HCT116 (cell line): ENCODE data around the gene ALG8. TPM values are rescaled to one million over a fixed set of nuclear protein-coding genes. Genes with fewer than 3 reads are reported as not detected.

Source experiments
- ATAC-seq: fragments of 200-7000 bp; cut with Tn5 transposase; 2 replicates; pipeline ENCODE4 v1.9.1; 2020; ENCODE audit warnings: mild to moderate bottlenecking, moderate library complexity
- BruUV-seq: library from RNA; stranded (reverse); fragments of 400-500 nt; replicated peaks from 2 replicates; lab custom pipeline; 2021; lab: Mats Ljungman, UMichigan
- CTCF ChIA-PET: fragments of 300-600 bp; sonication (Branson Sonifier 250); formaldehyde crosslinking; loops from one replicate; lab custom pipeline; 2021; ENCODE audit warnings: antibody characterized with exemption; lab: Charles Lee
- POLR2A ChIA-PET: fragments of 300-600, 350-600 bp; sonication (Branson Sonifier 250); formaldehyde crosslinking; loops from one replicate; lab custom pipeline; 2021; ENCODE audit warnings: antibody characterized with exemption; lab: Charles Lee
- RAD21 ChIA-PET, 2 experiments: fragments of 300-600 bp; sonication (Branson Sonifier 250); formaldehyde crosslinking; loops; one replicate each; lab custom pipeline; 2023; ENCODE audit warnings: low total read pairs in 2 of 2; ENCODE audit not compliant: uncharacterized antibody in 2 of 2, unreplicated experiment in 2 of 2, low non-redundant PET in 1 of 2; lab: Charles Lee
- DNase-seq: peaks from one replicate; pipeline ENCODE4 v3.0.0-alpha.2; 2010; ENCODE audit warnings: low read depth, low spot score
- H2AFZ ChIP-seq: fragments of 200-600 bp; shearing (Covaris generic), sonication (generic); 2 replicates; pipeline ENCODE4 v1.6.1; 2017; ENCODE audit warnings: low read depth, mixed run types, mixed read lengths, antibody characterized with exemption, low read length; ENCODE audit not compliant: poor library complexity, severe bottlenecking
- H3K27ac ChIP-seq: 2 replicates; pipeline ENCODE4 v1.5.1; 2012; ENCODE audit warnings: low read depth, low read length
- H3K27me3 ChIP-seq: fragments of 200-600 bp; sonication (generic); 2 replicates; pipeline ENCODE4 v1.6.1; 2016; ENCODE audit warnings: mixed run types, low read length, mixed read lengths; ENCODE audit not compliant: insufficient read depth
- H3K36me3 ChIP-seq, 2 experiments: fragments of 200-500 bp in 1 of 2; fragments of 200-600 bp in 1 of 2; sonication (Bioruptor generic) in 1 of 2; sonication (generic) in 1 of 2; 2 replicates each; pipeline versions ENCODE4 v1.5.1 to v1.6.1; 2014 to 2016; ENCODE audit warnings: low read length in 2 of 2, inconsistent platforms in 1 of 2, mixed read lengths in 1 of 2, mixed run types in 1 of 2; ENCODE audit not compliant: insufficient read depth in 2 of 2, control insufficient read depth in 1 of 2
- H3K4me1 ChIP-seq, 2 experiments: fragments of 200-600 bp in 1 of 2; sonication (generic) in 1 of 2; 2 replicates each; pipeline versions ENCODE4 v1.5.1 to v1.6.1; 2012 to 2017; ENCODE audit warnings: low read length in 2 of 2, inconsistent platforms in 1 of 2, mild to moderate bottlenecking in 1 of 2, mixed read lengths in 1 of 2, mixed run types in 1 of 2, moderate library complexity in 1 of 2; ENCODE audit not compliant: insufficient read depth in 2 of 2, control insufficient read depth in 1 of 2
- H3K4me2 ChIP-seq: fragments of 200-600 bp; sonication (generic); 2 replicates; pipeline ENCODE4 v1.6.1; 2017; ENCODE audit warnings: mixed run types, low read length, mixed read lengths
- H3K4me3 ChIP-seq, 2 experiments: fragments of 200-600 bp in 1 of 2; sonication (generic) in 1 of 2; replicated peaks in 1 of 2; 2 replicates each; pipeline ENCODE4 v1.5.1; 2011 to 2016; ENCODE audit warnings: low read length in 2 of 2, control low read depth in 1 of 2, low read depth in 1 of 2, mild to moderate bottlenecking in 1 of 2, mixed read lengths in 1 of 2, mixed run types in 1 of 2
- H3K79me2 ChIP-seq: fragments of 200-600 bp; sonication (generic); 2 replicates; pipeline ENCODE4 v1.6.1; 2017; ENCODE audit warnings: mild to moderate bottlenecking, mixed run types, low read length, moderate library complexity, mixed read lengths; ENCODE audit not compliant: insufficient read depth
- H3K9ac ChIP-seq: fragments of 200-600 bp; sonication (generic); 2 replicates; pipeline ENCODE4 v1.6.1; 2016; ENCODE audit warnings: low read length, mixed read lengths
- H3K9me2 ChIP-seq: fragments of 200-600 bp; sonication (generic), shearing (Covaris generic); 2 replicates; pipeline ENCODE4 v1.6.1; 2017; ENCODE audit warnings: mixed run types, mild to moderate bottlenecking, moderate library complexity; ENCODE audit not compliant: insufficient read depth
- H3K9me3 ChIP-seq, 2 experiments: fragments of 200-500 bp in 1 of 2; fragments of 200-600 bp in 1 of 2; sonication (Bioruptor generic) in 1 of 2; sonication (generic) in 1 of 2; 2 replicates each; pipeline ENCODE4 v1.6.1; 2014 to 2017; ENCODE audit warnings: low read length in 2 of 2, mixed read lengths in 2 of 2, inconsistent platforms in 1 of 2, low read depth in 1 of 2, mild to moderate bottlenecking in 1 of 2, mixed run types in 1 of 2, moderate library complexity in 1 of 2; ENCODE audit not compliant: control insufficient read depth in 1 of 2, insufficient read depth in 1 of 2
- H4K20me1 ChIP-seq: fragments of 200-600 bp; sonication (generic), shearing (Covaris generic); 2 replicates; pipeline ENCODE4 v1.6.1; 2017; ENCODE audit warnings: mixed run types, mild to moderate bottlenecking, moderate library complexity; ENCODE audit not compliant: insufficient read depth
- CEBPB ChIP-seq: IDR thresholded peaks from 2 replicates; pipeline ENCODE4 v1.6.1; 2012; ENCODE audit warnings: low read depth
- ELF1 ChIP-seq: IDR thresholded peaks from 2 replicates; pipeline ENCODE4 v1.6.1; 2012; ENCODE audit warnings: low read depth, borderline replicate concordance
- EZH2phosphoT487 ChIP-seq: fragments of 200-600 bp; IDR thresholded peaks from 2 replicates; pipeline ENCODE4 v1.6.1; 2018; ENCODE audit warnings: antibody characterized with exemption, borderline replicate concordance
- FOSL1 ChIP-seq: IDR thresholded peaks from 2 replicates; pipeline ENCODE4 v1.6.1; 2012; ENCODE audit warnings: low read depth
- JUND ChIP-seq: IDR thresholded peaks from 2 replicates; pipeline ENCODE4 v1.6.1; 2012
- SIN3A ChIP-seq: IDR thresholded peaks from 2 replicates; pipeline ENCODE4 v1.6.1; 2012; ENCODE audit warnings: low read depth
- SRF ChIP-seq: IDR thresholded peaks from 2 replicates; pipeline ENCODE4 v1.6.1; 2012; ENCODE audit warnings: low read depth
- TCF7L2 ChIP-seq: IDR thresholded peaks from 2 replicates; pipeline ENCODE4 v1.7.0; 2011; ENCODE audit warnings: borderline replicate concordance, inconsistent platforms; ENCODE audit not compliant: insufficient read depth, insufficient read length; ENCODE audit errors: extremely low read depth
- YY1 ChIP-seq: IDR thresholded peaks from 2 replicates; pipeline ENCODE4 v1.6.1; 2011; ENCODE audit warnings: low read length, low read depth, moderate library complexity, mild to moderate bottlenecking; ENCODE audit not compliant: insufficient replicate concordance; ENCODE audit errors: extremely low read depth
- ZBTB33 ChIP-seq: IDR thresholded peaks from 2 replicates; pipeline ENCODE4 v1.6.1; 2011; ENCODE audit warnings: mild to moderate bottlenecking, low read length, moderate library complexity; ENCODE audit not compliant: insufficient replicate concordance; ENCODE audit errors: extremely low read depth
- ZNF274 ChIP-seq: fragments of 200-500 bp; sonication (Bioruptor generic); IDR thresholded peaks from 2 replicates; pipeline ENCODE4 v1.6.1; 2014; ENCODE audit warnings: mild to moderate bottlenecking, low read depth, low read length, inconsistent platforms
- intact Hi-C: fragments of 100-400 bp; cut with micrococcal nuclease; formaldehyde crosslinking; loops from 2 replicates; pipeline ENCODE4 v1.10.0; 2022
- total RNA-seq: library from RNA; stranded (reverse); gene quantifications from one replicate; pipeline ENCODE4 v1.2.1, GENCODE V29; 2021; ENCODE audit not compliant: unreplicated experiment

The ALG8 gene
- total RNA-seq, 1 experiment from 2014 or later: 50.1 TPM

GRCh38 chr11:78145511-78146025 is 6.1 kb upstream of the ALG8 start:
- no peak for ATAC-seq
- H3K79me2 ChIP-seq: no peaks in the 10 kb centered on the region
- no peak overlapping the region for H2AFZ ChIP-seq
- BruUV-seq: no TSS peak
- no peak overlapping the region for H3K27ac ChIP-seq
- no peak for TF ChIP-seq EZH2phosphoT487
- no peak for TF ChIP-seq ELF1
- no peaks in the 10 kb centered on the region for H3K36me3 ChIP-seq
- DNase-seq: no peak
- no peak overlapping the region for H3K4me3 ChIP-seq
- no peak overlapping the region for H3K4me2 ChIP-seq
- no peak overlapping the region for H3K9ac ChIP-seq
- RAD21 ChIA-PET: no interaction called here
- no peaks in the 10 kb centered on the region for H3K27me3 ChIP-seq
- POLR2A ChIA-PET: no interaction called here
- H3K4me1 ChIP-seq: peaks cover 0 to under 1% of the 10 kb centered on the region in 2 experiments; a peak in 1 of 4 replicates
- CTCF ChIA-PET: no interaction called here
- no peaks in the 10 kb centered on the region for H4K20me1 ChIP-seq
- no peaks in the 10 kb centered on the region for H3K9me3 ChIP-seq
- intact Hi-C loops: no loop called here
- no peaks in the 10 kb centered on the region for H3K9me2 ChIP-seq

- Histone ChIP-seq H3K27ac (peak overlapping the region; percentile 85; the same call in 1 of the 2 replicates), H3K9me3 (no peaks in the 10 kb centered on the region), H3K9me2 (no peaks in the 10 kb centered on the region), H3K9ac (no peak overlapping the region; the same call in 1 of the 2 replicates), H3K27me3 (no peaks in the 10 kb centered on the region), H3K4me2 (peak overlapping the region; percentile 91), H4K20me1 (no peaks in the 10 kb centered on the region), H3K79me2 (peaks cover 36% of the 10 kb centered on the region), H2AFZ (no peak overlapping the region), H3K36me3 (peaks cover 0 to 7% of the 10 kb centered on the region in 2 experiments; a peak in 1 of 4 replicates), H3K4me3 (peak overlapping the region; percentile 78 to 87; a peak in 3 of 4 replicates), H3K4me1 (peaks cover 0 to 24% of the 10 kb centered on the region in 2 experiments; a peak in 3 of 4 replicates)
- TF ChIP-seq YY1: no peak
- TF ChIP-seq FOSL1: no peak
- no peak for TF ChIP-seq JUND
- no peak for TF ChIP-seq ZBTB33
- TF ChIP-seq CEBPB: no peak
- TF ChIP-seq ELF1: no peak
- no peak for TF ChIP-seq TCF7L2
- TF ChIP-seq SIN3A: no peak
- TF ChIP-seq SRF: no peak
- no peak for TF ChIP-seq ZNF274
- CTCF ChIA-PET: no interaction called here
- no TSS peak for BruUV-seq
- DNase-seq: no peak
- POLR2A ChIA-PET: no interaction called here
- intact Hi-C loops: no loop called here
- RAD21 ChIA-PET: no interaction called here
- no peak for ATAC-seq
Observed at GRCh38 chr11:78140392-78141077, 1.1 kb upstream of the ALG8 start.
